GM12801 (cell line): ENCODE data around the gene MCU.

Experiments used
- CTCF ChIP-seq: IDR thresholded peaks from one replicate; pipeline ENCODE4 v1.5.1; 2011; ENCODE audit warnings: control low read depth; ENCODE audit not compliant: insufficient read length; ENCODE audit errors: extremely low read depth

Gene MCU

GRCh38 chr10:72782649-72783330 lies 90.8 kb downstream of the MCU start:
- no peak for TF ChIP-seq CTCF

- no peak for TF ChIP-seq CTCF
Observed at GRCh38 chr10:72783410-72783833, 91.5 kb downstream of the MCU start.

GRCh38 chr10:72784551-72785351 lies 92.8 kb downstream of the MCU start:
- no peak for TF ChIP-seq CTCF

- TF ChIP-seq CTCF: no peak
Observed at GRCh38 chr10:72785409-72785808, 93.5 kb downstream of the MCU start.

- no peak for TF ChIP-seq CTCF
Observed at GRCh38 chr10:72790216-72790990, 98.5 kb downstream of the MCU start.

GRCh38 chr10:72792288-72792687 lies 100.3 kb downstream of the MCU start:
- no peak for TF ChIP-seq CTCF

- TF ChIP-seq CTCF: no peak
Observed at GRCh38 chr10:72793752-72794151, 101.8 kb downstream of the MCU start.
